Activated CD4-positive, alpha-beta memory T cell treated with anti-CD3 and anti-CD28 coated beads, Interleukin-2, amount 10 ng/mL, durations not matched to agents 7 days and 5 days (primary cell): ENCODE results near the gene CRB1. TPM values are rescaled to one million over a fixed set of nuclear protein-coding genes. Genes with fewer than 3 reads are reported as not detected.

Source experiments
- CTCF ChIA-PET: fragments of 350-600 bp; sonication (Branson Sonifier 250); formaldehyde crosslinking; loops from one replicate; lab custom pipeline; 2021; ENCODE audit warnings: antibody characterized with exemption, inconsistent platforms; lab: Charles Lee
- POLR2A ChIA-PET: fragments of 350-600 bp; sonication (Branson Sonifier 250); formaldehyde crosslinking; loops from one replicate; lab custom pipeline; 2021; ENCODE audit warnings: antibody characterized with exemption; lab: Charles Lee
- DNase-seq: peaks from one replicate; pipeline ENCODE4 v3.0.0-alpha.2; 2020
- H3K27ac Mint-ChIP-seq: one replicate; pipeline ENCODE4 v1.8.0; 2021; ENCODE audit warnings: mild to moderate bottlenecking, mixed read lengths
- H3K27me3 Mint-ChIP-seq: one replicate; pipeline ENCODE4 v1.8.0; 2021; ENCODE audit warnings: mixed read lengths
- H3K36me3 Mint-ChIP-seq: one replicate; pipeline ENCODE4 v1.8.0; 2021; ENCODE audit warnings: low read depth, mixed read lengths
- H3K4me1 Mint-ChIP-seq: one replicate; pipeline ENCODE4 v1.8.0; 2021; ENCODE audit warnings: mixed read lengths
- H3K4me3 Mint-ChIP-seq: one replicate; pipeline ENCODE4 v1.8.0; 2021; ENCODE audit warnings: mild to moderate bottlenecking, mixed read lengths
- H3K9me3 Mint-ChIP-seq: one replicate; pipeline ENCODE4 v1.8.0; 2021; ENCODE audit warnings: mixed read lengths
- total RNA-seq, 2 experiments: library from RNA; stranded (reverse); gene quantifications; one replicate each; pipeline ENCODE4 v1.2.3, GENCODE V29; 2021

CRB1 gene
- total RNA-seq, 2 experiments from 2014 or later: not detected

GRCh38 chr1:197366996-197367395 lies 98.9 kb downstream of the CRB1 start:
- ChIA-PET CTCF (no interaction called here), POLR2A (no interaction called here)
- Mint-ChIP-seq H3K27ac (no peak overlapping the region), H3K4me1 (no peaks in the 10 kb centered on the region), H3K27me3 (no peaks in the 10 kb centered on the region), H3K9me3 (no peaks in the 10 kb centered on the region), H3K4me3 (no peak overlapping the region), H3K36me3 (no peaks in the 10 kb centered on the region)
- no peak for DNase-seq

- no peak for DNase-seq
- Mint-ChIP-seq H3K36me3 (no peaks in the 10 kb centered on the region), H3K27me3 (no peaks in the 10 kb centered on the region), H3K4me1 (no peaks in the 10 kb centered on the region), H3K27ac (no peak overlapping the region), H3K4me3 (no peak overlapping the region), H3K9me3 (no peaks in the 10 kb centered on the region)
- ChIA-PET POLR2A (no interaction called here), CTCF (no interaction called here)
These were observed 99.6 kb downstream of the CRB1 start for GRCh38 chr1:197367627-197368026.

GRCh38 chr1:197374428-197374827 lies 106.4 kb downstream of the CRB1 start:
- ChIA-PET POLR2A (no interaction called here), CTCF (interaction anchor here (1.4 kb wide), 1 partner anchor 26 kb away, joined by 6 read pairs; no protein-coding TSS in a partner anchor)
- Mint-ChIP-seq H3K27me3 (no peaks in the 10 kb centered on the region), H3K27ac (no peak overlapping the region), H3K4me1 (peaks cover 5% of the 10 kb centered on the region), H3K4me3 (no peak overlapping the region), H3K9me3 (no peaks in the 10 kb centered on the region), H3K36me3 (no peaks in the 10 kb centered on the region)
- no peak for DNase-seq

GRCh38 chr1:197384471-197384870 lies 116.4 kb downstream of the CRB1 start:
- H3K4me1 Mint-ChIP-seq: no peaks in the 10 kb centered on the region
- no peaks in the 10 kb centered on the region for H3K27me3 Mint-ChIP-seq
- CTCF ChIA-PET: no interaction called here
- no peak overlapping the region for H3K4me3 Mint-ChIP-seq
- no peaks in the 10 kb centered on the region for H3K9me3 Mint-ChIP-seq
- no peak overlapping the region for H3K27ac Mint-ChIP-seq
- no peaks in the 10 kb centered on the region for H3K36me3 Mint-ChIP-seq
- DNase-seq: no peak
- POLR2A ChIA-PET: no interaction called here

GRCh38 chr1:197388801-197389200 lies 120.7 kb downstream of the CRB1 start:
- no peak for DNase-seq
- Mint-ChIP-seq H3K4me3 (no peak overlapping the region), H3K27ac (no peak overlapping the region), H3K9me3 (no peaks in the 10 kb centered on the region), H3K27me3 (no peaks in the 10 kb centered on the region), H3K36me3 (no peaks in the 10 kb centered on the region), H3K4me1 (peaks cover 13% of the 10 kb centered on the region)
- POLR2A ChIA-PET: no interaction called here
- CTCF ChIA-PET: no interaction called here

- no peaks in the 10 kb centered on the region for H3K36me3 Mint-ChIP-seq
- H3K27me3 Mint-ChIP-seq: no peaks in the 10 kb centered on the region
- no peak overlapping the region for H3K4me3 Mint-ChIP-seq
- no peaks in the 10 kb centered on the region for H3K9me3 Mint-ChIP-seq
- CTCF ChIA-PET: interaction anchor here (1.2 kb wide), 1 partner anchor 35 kb away, joined by 3 read pairs; no protein-coding TSS in a partner anchor
- H3K27ac Mint-ChIP-seq: no peak overlapping the region
- POLR2A ChIA-PET: no interaction called here
- DNase-seq: no peak
- H3K4me1 Mint-ChIP-seq: peaks cover 13% of the 10 kb centered on the region
These were observed 122.8 kb downstream of the CRB1 start for GRCh38 chr1:197390856-197391255.

- no peaks in the 10 kb centered on the region for H3K36me3 Mint-ChIP-seq
- DNase-seq: no peak
- H3K4me1 Mint-ChIP-seq: peaks cover 13% of the 10 kb centered on the region
- no peak overlapping the region for H3K4me3 Mint-ChIP-seq
- CTCF ChIA-PET: interaction anchor here (1.0 to 1.2 kb wide), 2 partner anchors 8 to 35 kb away, joined by 3 to 6 read pairs; no protein-coding TSS in a partner anchor
- no peak overlapping the region for H3K27ac Mint-ChIP-seq
- H3K27me3 Mint-ChIP-seq: no peaks in the 10 kb centered on the region
- no peaks in the 10 kb centered on the region for H3K9me3 Mint-ChIP-seq
- POLR2A ChIA-PET: no interaction called here
These were observed 123.5 kb downstream of the CRB1 start for GRCh38 chr1:197391303-197392226.

GRCh38 chr1:197392541-197392940 lies 124.5 kb downstream of the CRB1 start:
- no peak overlapping the region for H3K4me3 Mint-ChIP-seq
- DNase-seq: no peak
- H3K36me3 Mint-ChIP-seq: no peaks in the 10 kb centered on the region
- H3K9me3 Mint-ChIP-seq: no peaks in the 10 kb centered on the region
- H3K4me1 Mint-ChIP-seq: peaks cover 13% of the 10 kb centered on the region
- ChIA-PET POLR2A (no interaction called here), CTCF (no interaction called here)
- H3K27ac Mint-ChIP-seq: no peak overlapping the region
- H3K27me3 Mint-ChIP-seq: peaks cover 2% of the 10 kb centered on the region

GRCh38 chr1:197393105-197393504 lies 125.1 kb downstream of the CRB1 start:
- POLR2A ChIA-PET: no interaction called here
- no peaks in the 10 kb centered on the region for H3K36me3 Mint-ChIP-seq
- peaks cover 13% of the 10 kb centered on the region for H3K4me1 Mint-ChIP-seq
- no peak overlapping the region for H3K27ac Mint-ChIP-seq
- CTCF ChIA-PET: no interaction called here
- no peak overlapping the region for H3K4me3 Mint-ChIP-seq
- H3K27me3 Mint-ChIP-seq: peaks cover 3% of the 10 kb centered on the region
- DNase-seq: no peak
- no peaks in the 10 kb centered on the region for H3K9me3 Mint-ChIP-seq

- peaks cover 3% of the 10 kb centered on the region for H3K27me3 Mint-ChIP-seq
- no peak overlapping the region for H3K4me3 Mint-ChIP-seq
- no peak overlapping the region for H3K27ac Mint-ChIP-seq
- ChIA-PET POLR2A (no interaction called here), CTCF (no interaction called here)
- no peak for DNase-seq
- H3K4me1 Mint-ChIP-seq: peaks cover 13% of the 10 kb centered on the region
- H3K36me3 Mint-ChIP-seq: no peaks in the 10 kb centered on the region
- no peaks in the 10 kb centered on the region for H3K9me3 Mint-ChIP-seq
These were observed 125.7 kb downstream of the CRB1 start for GRCh38 chr1:197393772-197394171.

- H3K27ac Mint-ChIP-seq: no peak overlapping the region
- no peak overlapping the region for H3K4me3 Mint-ChIP-seq
- peaks cover 12% of the 10 kb centered on the region for H3K4me1 Mint-ChIP-seq
- H3K9me3 Mint-ChIP-seq: no peaks in the 10 kb centered on the region
- H3K27me3 Mint-ChIP-seq: peaks cover 4% of the 10 kb centered on the region
- no peak for DNase-seq
- CTCF ChIA-PET: no interaction called here
- H3K36me3 Mint-ChIP-seq: no peaks in the 10 kb centered on the region
- POLR2A ChIA-PET: no interaction called here
These were observed 127.0 kb downstream of the CRB1 start for GRCh38 chr1:197394831-197395608.

GRCh38 chr1:197397895-197398294 lies 129.8 kb downstream of the CRB1 start:
- Mint-ChIP-seq H3K36me3 (no peaks in the 10 kb centered on the region), H3K27me3 (peaks cover 9% of the 10 kb centered on the region), H3K27ac (no peak overlapping the region), H3K4me1 (no peaks in the 10 kb centered on the region), H3K9me3 (no peaks in the 10 kb centered on the region), H3K4me3 (no peak overlapping the region)
- POLR2A ChIA-PET: no interaction called here
- CTCF ChIA-PET: no interaction called here
- no peak for DNase-seq
